H9 (cell line): ENCODE data around the gene CDCP2. TPM values are rescaled to one million over a fixed set of nuclear protein-coding genes. Genes with fewer than 3 reads are reported as not detected.

Experiments
- DNase-seq: peaks from one replicate; pipeline ENCODE4 v3.0.0-alpha.2; 2017
- H2AFZ ChIP-seq: one replicate; pipeline ENCODE4 v1.6.1; 2013; ENCODE audit warnings: mild to moderate bottlenecking, low read length, control low read depth, moderate library complexity
- H2AK5ac ChIP-seq: 2 replicates; pipeline ENCODE4 v1.6.1; 2013; ENCODE audit warnings: low read length, control low read depth, mixed read lengths; ENCODE audit not compliant: insufficient read length
- H2BK120ac ChIP-seq: one replicate; pipeline ENCODE4 v1.6.1; 2013; ENCODE audit warnings: low read depth, mild to moderate bottlenecking, low read length, control low read depth, inconsistent platforms; ENCODE audit not compliant: poor library complexity, severe bottlenecking
- H2BK12ac ChIP-seq: 2 replicates; pipeline ENCODE4 v1.6.1; 2013; ENCODE audit warnings: low read length, control low read depth, mixed read lengths, low read depth; ENCODE audit not compliant: insufficient read length
- H2BK15ac ChIP-seq: 2 replicates; pipeline ENCODE4 v1.6.1; 2013; ENCODE audit warnings: low read depth, low read length, control low read depth
- H2BK20ac ChIP-seq: one replicate; pipeline ENCODE4 v1.6.1; 2013; ENCODE audit warnings: low read depth, mild to moderate bottlenecking, low read length, control low read depth, inconsistent platforms; ENCODE audit not compliant: poor library complexity, severe bottlenecking
- H2BK5ac ChIP-seq: 2 replicates; pipeline ENCODE4 v1.6.1; 2013; ENCODE audit warnings: low read length, control low read depth, mixed read lengths; ENCODE audit not compliant: insufficient read length
- H3K14ac ChIP-seq: 2 replicates; pipeline ENCODE4 v1.6.1; 2013; ENCODE audit warnings: low read length, control low read depth; ENCODE audit not compliant: insufficient read depth
- H3K18ac ChIP-seq: 2 replicates; pipeline ENCODE4 v1.6.1; 2013; ENCODE audit warnings: low read depth, mild to moderate bottlenecking, mixed read lengths, low read length, control low read depth; ENCODE audit not compliant: insufficient read length
- H3K23ac ChIP-seq: 2 replicates; pipeline ENCODE4 v1.6.1; 2013; ENCODE audit warnings: low read length, control low read depth, mixed read lengths, low read depth; ENCODE audit not compliant: insufficient read length
- H3K23me2 ChIP-seq: 2 replicates; pipeline ENCODE4 v1.6.1; 2013; ENCODE audit warnings: low read depth, mild to moderate bottlenecking, mixed read lengths, low read length, control low read depth; ENCODE audit not compliant: insufficient read length, poor library complexity, severe bottlenecking
- H3K27ac ChIP-seq: 2 replicates; pipeline ENCODE4 v1.5.1; 2013; ENCODE audit warnings: low read length, control low read depth, mixed read lengths, low read depth; ENCODE audit not compliant: insufficient read length
- H3K27me3 ChIP-seq: 2 replicates; pipeline ENCODE4 v1.6.1; 2013; ENCODE audit warnings: low read length, control low read depth, inconsistent platforms; ENCODE audit not compliant: insufficient read depth
- H3K4ac ChIP-seq: 2 replicates; pipeline ENCODE4 v1.6.1; 2013; ENCODE audit warnings: low read depth, mild to moderate bottlenecking, control low read depth, inconsistent platforms, low read length, moderate library complexity
- H3K4me1 ChIP-seq: 2 replicates; pipeline ENCODE4 v1.6.1; 2013; ENCODE audit warnings: low read length, control low read depth, inconsistent platforms; ENCODE audit not compliant: insufficient read depth
- H3K4me2 ChIP-seq: 2 replicates; pipeline ENCODE4 v1.6.1; 2013; ENCODE audit warnings: low read length, control low read depth, mixed read lengths; ENCODE audit not compliant: insufficient read length, insufficient read depth
- H3K56ac ChIP-seq: 2 replicates; pipeline ENCODE4 v1.6.1; 2013; ENCODE audit warnings: low read depth, mild to moderate bottlenecking, mixed read lengths, low read length, control low read depth; ENCODE audit not compliant: insufficient read length
- H3K79me1 ChIP-seq: 2 replicates; pipeline ENCODE4 v1.6.1; 2013; ENCODE audit warnings: low read depth, mild to moderate bottlenecking, moderate library complexity, low read length, control low read depth, inconsistent platforms; ENCODE audit not compliant: insufficient read depth, poor library complexity, severe bottlenecking
- H3K79me2 ChIP-seq: 2 replicates; pipeline ENCODE4 v1.6.1; 2013; ENCODE audit warnings: low read length, control low read depth, inconsistent platforms; ENCODE audit not compliant: insufficient read depth
- H3K9ac ChIP-seq: 2 replicates; pipeline ENCODE4 v1.6.1; 2013; ENCODE audit warnings: low read length, control low read depth, mixed read lengths; ENCODE audit not compliant: insufficient read length; ENCODE audit errors: extremely low read depth
- H3K9me3 ChIP-seq: one replicate; pipeline ENCODE4 v1.6.1; 2013; ENCODE audit warnings: low read depth, low read length, inconsistent platforms; ENCODE audit not compliant: control insufficient read depth
- H3T11ph ChIP-seq: one replicate; pipeline ENCODE4 v1.6.1; 2013; ENCODE audit warnings: mild to moderate bottlenecking, low read length, control low read depth, inconsistent platforms
- H4K20me1 ChIP-seq: one replicate; pipeline ENCODE4 v1.6.1; 2013; ENCODE audit not compliant: control insufficient read depth, insufficient read length, insufficient read depth
- H4K5ac ChIP-seq: 2 replicates; pipeline ENCODE4 v1.6.1; 2013; ENCODE audit warnings: low read depth, mild to moderate bottlenecking, mixed read lengths, low read length, control low read depth; ENCODE audit not compliant: insufficient read length
- H4K8ac ChIP-seq: replicated peaks from 2 replicates; pipeline ENCODE4 v1.6.1; 2013; ENCODE audit warnings: low read length, control low read depth, mixed read lengths, low read depth; ENCODE audit not compliant: insufficient read length
- H4K91ac ChIP-seq: 2 replicates; pipeline ENCODE4 v1.6.1; 2013; ENCODE audit warnings: low read depth, mild to moderate bottlenecking, moderate library complexity, mixed read lengths, low read length, control low read depth; ENCODE audit not compliant: insufficient read length
- H3K27ac Mint-ChIP-seq, 3 experiments: 2 replicates in 2 of 3; 3 replicates in 1 of 3; pipeline ENCODE4 v1.8.0; 2020 to 2021; ENCODE audit warnings: mixed read lengths in 3 of 3, mild to moderate bottlenecking in 1 of 3, moderate library complexity in 1 of 3
- H3K27me3 Mint-ChIP-seq: 2 replicates; pipeline ENCODE4 v1.8.0; 2021; ENCODE audit warnings: low read depth, mild to moderate bottlenecking, moderate library complexity, mixed read lengths
- H3K36me3 Mint-ChIP-seq, 3 experiments: 2 replicates in 2 of 3; 3 replicates in 1 of 3; pipeline ENCODE4 v1.8.0; 2020 to 2021; ENCODE audit warnings: low read depth in 3 of 3, mixed read lengths in 3 of 3; ENCODE audit not compliant: insufficient read depth in 1 of 3
- H3K4me1 Mint-ChIP-seq, 2 experiments: 2 replicates each; pipeline ENCODE4 v1.8.0; 2020; ENCODE audit warnings: mixed read lengths in 2 of 2
- H3K4me3 Mint-ChIP-seq, 2 experiments: 2 replicates in 1 of 2; 3 replicates in 1 of 2; pipeline ENCODE4 v1.8.0; 2020 to 2021; ENCODE audit warnings: mild to moderate bottlenecking in 2 of 2, mixed read lengths in 2 of 2, moderate library complexity in 1 of 2
- H3K9me3 Mint-ChIP-seq, 2 experiments: 2 replicates in 1 of 2; 3 replicates in 1 of 2; pipeline ENCODE4 v1.8.0; 2020; ENCODE audit warnings: mild to moderate bottlenecking in 2 of 2, mixed read lengths in 2 of 2, moderate library complexity in 1 of 2
- WGBS: extraction: QIAGEN DNeasy Blood & Tissue Kit; methylation state at CpG from one replicate; pipeline ENCODE4 v1.1.7; 2013; ENCODE audit warnings: missing lambda C conversion rate, low lambda C conversion rate, mixed read lengths; ENCODE audit not compliant: insufficient read length; ENCODE audit errors: extremely low coverage; 5-methylcytosine and 5-hydroxymethylcytosine counted together
- total RNA-seq: library from RNA; stranded (reverse); gene quantifications from 2 replicates; pipeline ENCODE4 v1.2.1, GENCODE V29; 2021
- TF ChIP-seq, protein P1 (sequence below): fragments of 200-600 bp; sonication (generic); conservative IDR thresholded peaks from 3 replicates; pipeline ENCODE4 v1.8.0; 2021; ENCODE audit warnings: antibody characterized with exemption, mild to moderate bottlenecking

Gene CDCP2
- total RNA-seq, 1 experiment from 2014 or later, result not detected

DNA sequence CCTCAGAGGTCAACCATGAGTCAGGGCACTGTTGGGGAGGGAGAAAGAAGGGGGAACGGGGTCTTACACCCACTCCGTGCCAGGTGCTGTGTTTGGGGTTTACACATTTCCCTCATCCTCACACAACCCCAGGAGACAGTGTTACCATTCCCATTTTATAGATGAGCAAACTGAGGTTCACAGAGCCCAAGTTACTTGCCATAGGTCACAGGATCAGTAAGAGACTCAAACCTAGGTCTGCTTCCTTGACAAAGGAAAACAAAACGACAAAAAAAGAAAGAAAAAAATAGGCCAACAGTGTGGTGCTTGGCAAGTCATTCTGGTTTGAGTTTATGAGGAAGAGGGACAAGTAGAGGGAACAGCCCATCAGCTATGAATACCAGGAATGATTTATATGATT, 16.3 kb upstream of the CDCP2 start:
- Mint-ChIP-seq H3K27me3 (peaks cover 4% of the 10 kb centered on the region), H3K4me1 (peaks cover 9 to 13% of the 10 kb centered on the region in 2 experiments), H3K9me3 (no peaks in the 10 kb centered on the region), H3K27ac (no peak overlapping the region), H3K36me3 (no peaks in the 10 kb centered on the region), H3K4me3 (no peak overlapping the region)
- Histone ChIP-seq H2BK15ac (no peak overlapping the region), H2AK5ac (no peak overlapping the region), H4K91ac (no peak overlapping the region), H4K20me1 (no peaks in the 10 kb centered on the region), H3K4me1 (no peaks in the 10 kb centered on the region), H3K14ac (no peak overlapping the region), H4K5ac (no peak overlapping the region), H3K18ac (no peak overlapping the region), H2BK5ac (no peak overlapping the region), H3K4me2 (no peak overlapping the region), H2BK120ac (no peak overlapping the region), H3K4ac (no peak overlapping the region), H2BK20ac (no peak overlapping the region), H3K56ac (no peak overlapping the region), H2AFZ (no peak overlapping the region), H3K27me3 (no peaks in the 10 kb centered on the region), H4K8ac (no peak overlapping the region), H3K79me2 (no peaks in the 10 kb centered on the region), H3K27ac (no peak overlapping the region), H3T11ph (no peak overlapping the region), H3K9ac (no peak overlapping the region), H3K9me3 (no peaks in the 10 kb centered on the region), H3K79me1 (no peaks in the 10 kb centered on the region), H2BK12ac (no peak overlapping the region), H3K23me2 (no peaks in the 10 kb centered on the region), H3K23ac (no peak overlapping the region)
- TF ChIP-seq, protein P1, sequence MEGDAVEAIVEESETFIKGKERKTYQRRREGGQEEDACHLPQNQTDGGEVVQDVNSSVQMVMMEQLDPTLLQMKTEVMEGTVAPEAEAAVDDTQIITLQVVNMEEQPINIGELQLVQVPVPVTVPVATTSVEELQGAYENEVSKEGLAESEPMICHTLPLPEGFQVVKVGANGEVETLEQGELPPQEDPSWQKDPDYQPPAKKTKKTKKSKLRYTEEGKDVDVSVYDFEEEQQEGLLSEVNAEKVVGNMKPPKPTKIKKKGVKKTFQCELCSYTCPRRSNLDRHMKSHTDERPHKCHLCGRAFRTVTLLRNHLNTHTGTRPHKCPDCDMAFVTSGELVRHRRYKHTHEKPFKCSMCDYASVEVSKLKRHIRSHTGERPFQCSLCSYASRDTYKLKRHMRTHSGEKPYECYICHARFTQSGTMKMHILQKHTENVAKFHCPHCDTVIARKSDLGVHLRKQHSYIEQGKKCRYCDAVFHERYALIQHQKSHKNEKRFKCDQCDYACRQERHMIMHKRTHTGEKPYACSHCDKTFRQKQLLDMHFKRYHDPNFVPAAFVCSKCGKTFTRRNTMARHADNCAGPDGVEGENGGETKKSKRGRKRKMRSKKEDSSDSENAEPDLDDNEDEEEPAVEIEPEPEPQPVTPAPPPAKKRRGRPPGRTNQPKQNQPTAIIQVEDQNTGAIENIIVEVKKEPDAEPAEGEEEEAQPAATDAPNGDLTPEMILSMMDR, result no peak
- WGBS, result no CpG with 5 or more reads among the region's 3 CpGs
- no peak for DNase-seq
